SK-N-SH treated with all-trans-retinoic acid at 6 μM for 48 hours (cell line): ENCODE data around the gene ALG12.

Experiments used
- CREB5 ChIP-seq: fragments of 250-450 bp; sonication (Bioruptor Pico); IDR thresholded peaks from 2 replicates; pipeline ENCODE4 v1.5.1; 2020; ENCODE audit warnings: low read depth, mild to moderate bottlenecking, moderate library complexity
- CSDC2 ChIP-seq: fragments of 250-450 bp; sonication (Bioruptor Pico); IDR thresholded peaks from 2 replicates; pipeline ENCODE4 v1.5.0; 2020; ENCODE audit warnings: mild to moderate bottlenecking, moderate library complexity
- ZFP30 ChIP-seq: fragments of 450-650 bp; formaldehyde crosslinking; IDR thresholded peaks from 2 replicates; pipeline ENCODE4 v1.5.0; 2022; ENCODE audit warnings: mild to moderate bottlenecking, moderate library complexity
- ZNF70 ChIP-seq: fragments of 450-650 bp; formaldehyde crosslinking; IDR thresholded peaks from 2 replicates; pipeline ENCODE4 v1.5.0; 2020; ENCODE audit warnings: mild to moderate bottlenecking, moderate library complexity

- no peak for TF ChIP-seq CSDC2 (CRISPR knock-in tag)
- no peak for TF ChIP-seq ZNF70 (CRISPR knock-in tag)
- no peak for TF ChIP-seq CREB5 (CRISPR knock-in tag)
- TF ChIP-seq ZFP30 (CRISPR knock-in tag) = no peak
These were observed 28.5 kb upstream of the ALG12 start for GRCh38 chr22:49946612-49947295.
